SJSA1 (cell line): ENCODE data around the gene SLC16A7. TPM values are rescaled to one million over a fixed set of nuclear protein-coding genes. Genes with fewer than 3 reads are reported as not detected.

Source experiments
- DNase-seq, 2 experiments: peaks; one replicate each; pipeline ENCODE4 v3.0.0-alpha.2; 2015 to 2020; ENCODE audit warnings: low spot score in 2 of 2, low read depth in 1 of 2
- H3K27ac ChIP-seq: fragments of 250-450 bp; sonication (Bioruptor Pico); 2 replicates; pipeline ENCODE4 v1.5.1; 2020; ENCODE audit warnings: mild to moderate bottlenecking, moderate library complexity
- H3K27me3 ChIP-seq: fragments of 250-450 bp; sonication (Bioruptor Pico); replicated peaks from 2 replicates; pipeline ENCODE4 v1.5.1; 2020; ENCODE audit warnings: mild to moderate bottlenecking, moderate library complexity
- H3K36me3 ChIP-seq: fragments of 250-450 bp; sonication (Bioruptor Pico); 2 replicates; pipeline ENCODE4 v1.5.1; 2020; ENCODE audit warnings: mild to moderate bottlenecking
- H3K4me1 ChIP-seq: fragments of 250-450 bp; sonication (Bioruptor Pico); replicated peaks from 2 replicates; pipeline ENCODE4 v1.6.1; 2021; ENCODE audit warnings: mild to moderate bottlenecking
- H3K4me3 ChIP-seq: fragments of 250-450 bp; sonication (Bioruptor Pico); 2 replicates; pipeline ENCODE4 v1.5.1; 2020; ENCODE audit warnings: mild to moderate bottlenecking
- H3K9me3 ChIP-seq: fragments of 250-450 bp; sonication (Bioruptor Pico); replicated peaks from 2 replicates; pipeline ENCODE4 v1.5.1; 2020; ENCODE audit warnings: mild to moderate bottlenecking
- total RNA-seq: library from RNA; depleted of rRNA; stranded (reverse); fragments of >200 nt; shearing (Covaris generic); gene quantifications from 2 replicates; pipeline ENCODE4 v1.2.3, GENCODE V29; 2014

The SLC16A7 gene
- total RNA-seq, 1 experiment from 2014 or later, result 11.7 TPM

- H3K4me1 ChIP-seq, result no peaks in the 10 kb centered on the region
- no peak overlapping the region for H3K27ac ChIP-seq
- no peak for DNase-seq
- no peaks in the 10 kb centered on the region for H3K27me3 ChIP-seq
- H3K9me3 ChIP-seq, result no peaks in the 10 kb centered on the region
- no peaks in the 10 kb centered on the region for H3K36me3 ChIP-seq
- no peak overlapping the region for H3K4me3 ChIP-seq
Observed at GRCh38 chr12:59827767-59828166, 231.9 kb downstream of the SLC16A7 start.

DNA sequence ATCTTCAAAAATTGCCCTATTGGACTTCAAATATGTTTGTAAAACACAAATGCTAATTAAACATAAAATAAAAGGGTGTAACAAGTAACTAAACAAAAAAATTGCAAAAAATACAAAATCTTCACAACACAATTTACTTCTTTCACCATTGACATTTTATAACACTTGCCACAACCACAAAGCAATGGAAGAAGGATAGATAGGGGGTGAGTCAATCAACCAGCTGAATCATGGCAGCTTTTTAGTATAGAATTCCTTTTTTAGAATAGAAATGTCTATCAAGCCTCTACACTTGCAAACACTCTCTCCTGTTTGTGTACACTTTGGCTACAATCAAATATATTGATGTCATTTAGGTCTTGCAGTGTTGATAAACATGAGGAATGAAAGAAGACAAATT lies 232.7 kb downstream of the SLC16A7 start:
- H3K36me3 ChIP-seq, result no peaks in the 10 kb centered on the region
- H3K9me3 ChIP-seq, result no peaks in the 10 kb centered on the region
- H3K4me1 ChIP-seq, result no peaks in the 10 kb centered on the region
- no peak for DNase-seq
- H3K27me3 ChIP-seq, result no peaks in the 10 kb centered on the region
- no peak overlapping the region for H3K4me3 ChIP-seq
- no peak overlapping the region for H3K27ac ChIP-seq

DNA sequence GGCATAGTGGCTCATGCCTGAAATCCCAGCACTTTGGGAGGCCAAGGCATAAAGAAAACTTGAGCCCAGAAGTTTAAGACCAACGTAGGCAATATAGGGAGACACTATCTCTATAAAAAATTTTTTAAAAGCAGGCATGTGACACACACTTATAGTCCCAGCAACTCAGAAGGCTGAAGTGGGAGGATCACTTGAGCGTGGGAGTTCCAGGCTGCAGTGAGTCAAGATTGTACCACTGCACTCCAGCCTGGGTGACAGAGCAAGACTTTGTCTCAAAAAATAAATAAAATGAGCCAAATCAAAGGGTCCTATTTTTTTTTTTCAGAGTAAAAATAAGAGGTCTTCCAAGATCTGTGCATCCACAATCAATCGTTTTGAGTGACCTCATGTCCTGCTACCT lies 237.6 kb downstream of the SLC16A7 start:
- no peak for DNase-seq
- Histone ChIP-seq H3K27ac (no peak overlapping the region), H3K4me3 (no peak overlapping the region), H3K4me1 (no peaks in the 10 kb centered on the region), H3K9me3 (no peaks in the 10 kb centered on the region), H3K36me3 (no peaks in the 10 kb centered on the region), H3K27me3 (no peaks in the 10 kb centered on the region)

DNA sequence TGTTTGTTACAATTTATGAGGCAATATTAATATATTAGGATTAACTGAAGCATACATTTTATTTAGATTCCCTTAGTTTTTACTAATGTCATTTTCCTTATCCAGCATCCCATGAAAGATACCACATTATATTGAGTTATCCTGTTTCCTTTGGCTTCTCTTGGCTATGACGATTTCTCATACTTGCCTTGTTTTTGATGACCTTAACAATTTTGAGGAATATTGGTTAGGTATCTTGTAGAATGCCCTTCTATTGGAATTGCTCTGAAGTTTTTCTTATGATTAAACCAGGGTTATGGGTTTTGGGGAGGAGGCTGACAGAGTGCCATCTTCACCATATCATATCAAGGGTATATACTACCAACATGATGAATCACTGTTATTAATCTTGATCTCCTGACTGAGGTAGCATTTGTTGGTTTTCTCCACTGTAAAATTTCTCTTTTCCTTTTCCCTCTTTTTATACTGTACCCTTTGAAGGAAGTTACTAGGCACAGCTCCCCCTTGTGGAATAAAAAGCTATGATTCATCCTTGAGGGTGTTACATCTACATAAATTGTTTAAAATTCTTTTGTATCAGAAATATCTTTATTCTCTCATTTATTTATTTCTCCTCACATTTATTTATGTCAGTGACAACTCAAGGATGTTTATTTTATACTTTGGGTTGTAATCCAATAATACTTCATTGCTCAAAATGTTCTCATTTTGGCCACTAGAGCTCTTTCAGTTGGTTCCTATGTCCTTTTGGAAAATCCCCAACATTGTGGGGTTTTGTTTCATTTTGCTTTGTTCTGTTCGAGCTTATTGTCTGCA lies 239.0 kb downstream of the SLC16A7 start:
- Histone ChIP-seq H3K9me3 (no peaks in the 10 kb centered on the region), H3K27me3 (no peaks in the 10 kb centered on the region), H3K27ac (no peak overlapping the region), H3K36me3 (no peaks in the 10 kb centered on the region), H3K4me3 (no peak overlapping the region), H3K4me1 (no peaks in the 10 kb centered on the region)
- peak in 1 of 2 experiments; percentile 22 for DNase-seq
